ENCODE data around the gene INSIG2. TPM values are rescaled to one million over a fixed set of nuclear protein-coding genes. Genes with fewer than 3 reads are reported as not detected.

Gene INSIG2
- total and polyA plus RNA-seq, 2 of the 8 experiments (the other 6 are each of a cell fraction or from before 2014, with no cell fraction given), result 7.0 to 11.2 TPM

- no peak for TF ChIP-seq CHD7 (IDR thresholded peaks at IDR 0.05; ENCODE audit: insufficient replicate concordance, low read length)
- TF ChIP-seq CREB1 (IDR thresholded peaks at IDR 0.05), result no peak
- no peak for TF ChIP-seq E2F6 (IDR thresholded peaks at IDR 0.05)
- TF ChIP-seq CHD2 (IDR thresholded peaks at IDR 0.05; ENCODE audit: low read length), result no peak
- TF ChIP-seq CHD1 (IDR thresholded peaks at IDR 0.05; ENCODE audit: low read depth, low read length), result no peak
- TF ChIP-seq SIRT6 (IDR thresholded peaks at IDR 0.05; ENCODE audit: low read length), result no peak
- TF ChIP-seq MAFK (IDR thresholded peaks at IDR 0.05; ENCODE audit: low read depth, low read length), result no peak
- no peak for TF ChIP-seq ASH2L (IDR thresholded peaks at IDR 0.05; ENCODE audit: low read length)
- no peak for TF ChIP-seq PHF8 (conservative IDR thresholded peaks at IDR 0.05; ENCODE audit: low read depth, low read length)
- TF ChIP-seq RXRA (IDR thresholded peaks at IDR 0.05; ENCODE audit: insufficient read depth, low read depth, low read length), result no peak
- TF ChIP-seq POU5F1 (IDR thresholded peaks at IDR 0.05; ENCODE audit: low read depth, low read length), result no peak
- no peak for TF ChIP-seq SUZ12 (IDR thresholded peaks at IDR 0.05; ENCODE audit: low read length)
- TF ChIP-seq JUN (IDR thresholded peaks at IDR 0.05; ENCODE audit: low read depth, low read length), result no peak
Observed at GRCh38 chr2:118131771-118132170, 43.5 kb downstream of the INSIG2 start (continued).
